ENCODE data around the gene IL4I1.

The IL4I1 gene

DNA sequence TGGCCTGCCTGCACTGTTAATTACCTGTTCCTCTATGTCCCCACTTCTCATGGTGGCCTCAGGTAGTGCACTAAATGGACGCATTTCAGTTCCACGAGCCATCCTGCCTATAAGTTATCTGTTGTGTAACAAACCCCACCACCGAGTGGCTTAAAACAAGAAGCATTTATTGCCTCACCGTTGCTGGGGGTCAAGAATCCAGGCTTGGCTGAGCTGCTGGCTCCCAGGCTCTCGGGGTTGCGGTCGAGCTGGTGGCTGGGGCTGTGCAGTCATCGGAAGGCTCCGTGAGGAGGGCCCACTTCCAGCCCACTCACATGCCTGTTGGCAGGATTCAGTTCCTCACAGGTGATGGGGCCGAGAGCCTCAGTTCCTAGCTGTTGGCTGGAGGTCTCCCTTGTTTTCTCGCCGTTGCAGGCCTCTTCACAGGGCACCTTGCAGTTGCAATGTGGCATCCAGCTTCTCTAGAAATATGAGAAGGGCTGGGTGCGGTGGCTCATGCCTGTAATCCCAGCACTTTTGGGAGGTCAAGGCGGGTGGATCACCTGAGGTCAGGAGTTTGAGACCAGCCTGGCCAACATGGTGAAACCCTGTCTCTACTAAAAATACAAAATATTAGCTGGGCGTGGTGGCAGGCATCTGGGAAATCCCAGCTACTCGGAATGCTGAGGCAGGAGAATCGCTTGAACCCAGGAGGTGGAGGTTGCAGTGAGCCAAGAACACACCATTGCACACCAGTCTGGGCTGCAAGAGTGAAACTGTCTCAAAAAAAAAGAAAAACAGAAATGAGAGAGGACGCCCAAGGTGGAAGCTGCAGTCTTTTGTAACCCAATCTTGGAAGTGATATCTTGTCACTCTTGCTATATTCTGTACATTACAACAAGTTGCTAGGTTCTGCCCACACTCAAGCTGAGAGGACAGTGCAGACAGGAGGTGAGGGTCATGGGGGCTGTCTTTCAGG lies 52.3 kb downstream of the IL4I1 start:
- no peaks in the 10 kb centered on the region for H3K4me1 ChIP-seq (ENCODE audit: low read length)
- no peak for DNase-seq
- no peaks in the 10 kb centered on the region for H3K9me3 ChIP-seq (replicated peaks; ENCODE audit: insufficient read depth, low read length)
- H3K79me2 ChIP-seq (ENCODE audit: low read length) = no peaks in the 10 kb centered on the region
- no peak overlapping the region for H2AFZ ChIP-seq (ENCODE audit: low read length)
- TF ChIP-seq, protein P1, sequence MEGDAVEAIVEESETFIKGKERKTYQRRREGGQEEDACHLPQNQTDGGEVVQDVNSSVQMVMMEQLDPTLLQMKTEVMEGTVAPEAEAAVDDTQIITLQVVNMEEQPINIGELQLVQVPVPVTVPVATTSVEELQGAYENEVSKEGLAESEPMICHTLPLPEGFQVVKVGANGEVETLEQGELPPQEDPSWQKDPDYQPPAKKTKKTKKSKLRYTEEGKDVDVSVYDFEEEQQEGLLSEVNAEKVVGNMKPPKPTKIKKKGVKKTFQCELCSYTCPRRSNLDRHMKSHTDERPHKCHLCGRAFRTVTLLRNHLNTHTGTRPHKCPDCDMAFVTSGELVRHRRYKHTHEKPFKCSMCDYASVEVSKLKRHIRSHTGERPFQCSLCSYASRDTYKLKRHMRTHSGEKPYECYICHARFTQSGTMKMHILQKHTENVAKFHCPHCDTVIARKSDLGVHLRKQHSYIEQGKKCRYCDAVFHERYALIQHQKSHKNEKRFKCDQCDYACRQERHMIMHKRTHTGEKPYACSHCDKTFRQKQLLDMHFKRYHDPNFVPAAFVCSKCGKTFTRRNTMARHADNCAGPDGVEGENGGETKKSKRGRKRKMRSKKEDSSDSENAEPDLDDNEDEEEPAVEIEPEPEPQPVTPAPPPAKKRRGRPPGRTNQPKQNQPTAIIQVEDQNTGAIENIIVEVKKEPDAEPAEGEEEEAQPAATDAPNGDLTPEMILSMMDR (IDR thresholded peaks at IDR 0.05; ENCODE audit: low read length) = no peak
- TF ChIP-seq EZH2phosphoT487 (IDR thresholded peaks at IDR 0.05; ENCODE audit: low read length) = no peak
- no peak for TF ChIP-seq EZH2 (optimal IDR thresholded peaks at IDR 0.05; ENCODE audit: low read depth, low read length)
- H3K4me2 ChIP-seq (ENCODE audit: low read depth, low read length) = no peak overlapping the region
- H3K9me2 ChIP-seq (replicated peaks; ENCODE audit: insufficient read depth, low read length) = no peaks in the 10 kb centered on the region
- no peak overlapping the region for H3K4me3 ChIP-seq (ENCODE audit: low read length)
- H3K27me3 ChIP-seq (replicated peaks; ENCODE audit: insufficient read depth, low read length) = no peaks in the 10 kb centered on the region
- H3K9ac ChIP-seq (ENCODE audit: low read length) = no peak overlapping the region
- no peak overlapping the region for H3K27ac ChIP-seq (ENCODE audit: low read length)
- H3F3A ChIP-seq (ENCODE audit: insufficient read depth, low read length) = no peaks in the 10 kb centered on the region; the same call in 1 of the 2 replicates
- no peaks in the 10 kb centered on the region for H4K20me1 ChIP-seq (ENCODE audit: insufficient read depth, low read length)
- no peaks in the 10 kb centered on the region for H3K36me3 ChIP-seq (replicated peaks; ENCODE audit: insufficient read depth, low read length)

DNA sequence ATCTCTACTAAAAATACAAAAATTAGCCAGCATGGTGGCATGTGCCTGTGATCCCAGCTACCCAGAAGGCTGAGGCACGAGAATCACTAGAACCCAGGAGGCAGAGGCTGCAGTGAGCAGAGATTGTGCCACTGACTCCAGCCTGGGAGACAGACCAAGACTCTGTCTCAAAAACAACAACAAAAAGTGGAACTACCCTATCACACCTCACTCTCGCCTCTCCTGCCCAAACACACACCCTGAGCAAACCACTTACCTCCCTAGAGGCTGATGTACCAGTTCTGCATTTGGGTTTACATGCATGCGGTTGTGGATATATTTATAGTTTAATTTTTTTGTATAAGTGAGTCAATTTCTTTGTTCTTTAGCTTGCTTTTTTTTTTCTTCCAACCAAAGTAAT lies 53.4 kb downstream of the IL4I1 start:
- H3K79me2 ChIP-seq (ENCODE audit: low read length) = no peaks in the 10 kb centered on the region
- no peak overlapping the region for H3K9ac ChIP-seq (ENCODE audit: low read length)
- TF ChIP-seq EZH2 (optimal IDR thresholded peaks at IDR 0.05; ENCODE audit: low read depth, low read length) = no peak
- TF ChIP-seq, protein P1 (IDR thresholded peaks at IDR 0.05; ENCODE audit: low read length) = no peak
- no peak for TF ChIP-seq EZH2phosphoT487 (IDR thresholded peaks at IDR 0.05; ENCODE audit: low read length)
- H3K4me3 ChIP-seq (ENCODE audit: low read length) = no peak overlapping the region
- no peak overlapping the region for H2AFZ ChIP-seq (ENCODE audit: low read length)
- no peaks in the 10 kb centered on the region for H3K9me2 ChIP-seq (replicated peaks; ENCODE audit: insufficient read depth, low read length)
- H3K27ac ChIP-seq (ENCODE audit: low read length) = no peak overlapping the region
- no peak overlapping the region for H3K4me2 ChIP-seq (ENCODE audit: low read depth, low read length)
- H3K27me3 ChIP-seq (replicated peaks; ENCODE audit: insufficient read depth, low read length) = no peaks in the 10 kb centered on the region
- no peaks in the 10 kb centered on the region for H3K4me1 ChIP-seq (ENCODE audit: low read length)
- no peaks in the 10 kb centered on the region; the same call in 1 of the 2 replicates for H3F3A ChIP-seq (ENCODE audit: insufficient read depth, low read length)
- DNase-seq = no peak
- no peaks in the 10 kb centered on the region for H3K36me3 ChIP-seq (replicated peaks; ENCODE audit: insufficient read depth, low read length)
- no peaks in the 10 kb centered on the region for H3K9me3 ChIP-seq (replicated peaks; ENCODE audit: insufficient read depth, low read length)
- no peaks in the 10 kb centered on the region for H4K20me1 ChIP-seq (ENCODE audit: insufficient read depth, low read length)

GRCh38 chr19:49840736-49841249 lies 55.9 kb downstream of the IL4I1 start:
- no peak overlapping the region for H3K9ac ChIP-seq (ENCODE audit: low read length)
- H4K20me1 ChIP-seq (ENCODE audit: insufficient read depth, low read length) = no peaks in the 10 kb centered on the region
- no peaks in the 10 kb centered on the region; the same call in 1 of the 2 replicates for H3F3A ChIP-seq (ENCODE audit: insufficient read depth, low read length)
- H2AFZ ChIP-seq (ENCODE audit: low read length) = no peak overlapping the region
- no peak overlapping the region for H3K27ac ChIP-seq (ENCODE audit: low read length)
- no peaks in the 10 kb centered on the region for H3K36me3 ChIP-seq (replicated peaks; ENCODE audit: insufficient read depth, low read length)
- H3K4me2 ChIP-seq (ENCODE audit: low read depth, low read length) = no peak overlapping the region
- no peaks in the 10 kb centered on the region for H3K27me3 ChIP-seq (replicated peaks; ENCODE audit: insufficient read depth, low read length)
- TF ChIP-seq, protein P1 (IDR thresholded peaks at IDR 0.05; ENCODE audit: low read length) = no peak
- TF ChIP-seq EZH2phosphoT487 (IDR thresholded peaks at IDR 0.05; ENCODE audit: low read length) (no peak), EZH2 (optimal IDR thresholded peaks at IDR 0.05; ENCODE audit: low read depth, low read length) (no peak)
- H3K4me1 ChIP-seq (ENCODE audit: low read length) = no peaks in the 10 kb centered on the region
- H3K9me2 ChIP-seq (replicated peaks; ENCODE audit: insufficient read depth, low read length) = no peaks in the 10 kb centered on the region
- H3K4me3 ChIP-seq (ENCODE audit: low read length) = no peak overlapping the region
- no peaks in the 10 kb centered on the region for H3K9me3 ChIP-seq (replicated peaks; ENCODE audit: insufficient read depth, low read length)
- no peaks in the 10 kb centered on the region for H3K79me2 ChIP-seq (ENCODE audit: low read length)
- DNase-seq = no peak
